Esophagus squamous epithelium (tissue), 5 donors: ENCODE results near the gene ANTXR2. TPM values are rescaled to one million over a fixed set of nuclear protein-coding genes. Genes with fewer than 3 reads are reported as not detected.
"Not testable (repeated sequence)": the region's sequence is repeated elsewhere in the genome, so short reads cannot be mapped to it uniquely, and the experiment has no call there.

Source experiments
- DNase-seq: peaks from one replicate; lab custom pipeline; 2025; lab: John Stamatoyannopoulos, UW
- H3K27ac ChIP-seq, 4 donors: fragments of 200-600 bp; sonication (generic); one replicate each; pipeline ENCODE4 v1.5.1; 2016 to 2019; ENCODE audit warnings: mild to moderate bottlenecking in 1 of 4
- H3K27me3 ChIP-seq, 4 donors: fragments of 200-600 bp; sonication (generic); 1 replicate in 3 of 4; 2 replicates in 1 of 4; pipeline versions ENCODE4 v1.5.1 to v1.6.0; 2017 to 2021; ENCODE audit warnings: antibody characterized with exemption in 1 of 4
- H3K36me3 ChIP-seq, 3 donors: fragments of 200-600 bp; sonication (generic); one replicate each; pipeline ENCODE4 v1.5.1; 2016 to 2019
- H3K4me1 ChIP-seq, 3 donors: fragments of 200-600 bp; sonication (generic); one replicate each; pipeline ENCODE4 v1.5.1; 2017 to 2019
- H3K4me3 ChIP-seq, 4 donors: fragments of 200-600 bp; sonication (generic); 1 replicate in 3 of 4; 2 replicates in 1 of 4; pipeline ENCODE4 v1.5.1; 2016 to 2019; ENCODE audit warnings: mild to moderate bottlenecking in 2 of 4, moderate library complexity in 1 of 4
- H3K9me3 ChIP-seq, 3 donors: fragments of 200-600 bp; sonication (generic); one replicate each; pipeline ENCODE4 v1.5.1; 2016 to 2019
- POLR2A ChIP-seq, 4 donors: fragments of 450-650 bp; IDR thresholded peaks; one replicate each; pipeline ENCODE4 v1.6.1; 2017; ENCODE audit warnings: antibody characterized with exemption in 4 of 4, mild to moderate bottlenecking in 4 of 4, moderate library complexity in 3 of 4
- WGBS, 2 donors: methylation state at CpG; one replicate each; pipeline ENCODE4 v1.1.5; 2018; 5-methylcytosine and 5-hydroxymethylcytosine counted together
- intact Hi-C: fragments of 100-400 bp; cut with DNase I; formaldehyde crosslinking; loops from one replicate; pipeline ENCODE4 v1.15.0; 2022
- total RNA-seq, 4 donors: library from RNA; depleted of rRNA; stranded (reverse); fragments of >200 nt; gene quantifications; one replicate each; pipeline ENCODE4 v1.1.0, GENCODE V29; 2016
- TF ChIP-seq, protein P1 (sequence below), 6 experiments: fragments of 450-650 bp in 4 of 6; fragments of 200-600 bp in 2 of 6; sonication (generic) in 2 of 6; IDR thresholded peaks; one replicate each; pipeline ENCODE4 v1.5.1; 2016 to 2019; ENCODE audit warnings: antibody characterized with exemption in 6 of 6, mild to moderate bottlenecking in 4 of 6, moderate library complexity in 4 of 6
- donor health status: DM: yes; HTN: yes; CAD: no.

The ANTXR2 gene
- total RNA-seq, 4 donors from 2014 or later = 1.6 to 60.3 (median 21.5) TPM

DNA sequence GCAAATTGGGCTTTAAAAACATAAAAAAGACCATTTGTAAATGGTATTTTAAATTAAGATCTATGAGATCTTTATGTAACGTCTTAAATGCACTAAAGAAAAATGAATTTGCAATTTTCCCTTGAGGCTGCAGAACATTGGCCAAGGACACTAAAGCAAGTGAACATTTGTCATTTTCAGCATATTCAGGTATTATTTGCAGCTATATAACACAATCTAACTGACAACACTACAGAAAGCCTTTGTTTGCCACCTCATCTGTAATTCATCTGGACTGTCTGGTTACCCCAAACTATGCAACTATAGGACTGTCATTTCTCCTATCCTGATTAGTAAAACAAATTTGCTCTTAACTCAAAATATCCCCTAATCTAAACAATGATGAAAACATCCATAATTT, 74.8 kb downstream of the ANTXR2 start:
- no peak overlapping the region for H3K4me3 ChIP-seq
- no peaks in the 10 kb centered on the region for H3K36me3 ChIP-seq
- no peak for TF ChIP-seq POLR2A (IDR thresholded peaks at IDR 0.05)
- H3K27me3 ChIP-seq = no peaks in the 10 kb centered on the region
- peaks cover 0 to 10% (median 0%) of the 10 kb centered on the region in 3 donors for H3K4me1 ChIP-seq
- no peaks in the 10 kb centered on the region for H3K9me3 ChIP-seq
- 60 to 73% methylated on average over 1 of the region's 1 CpG for WGBS, 2 donors
- no peak for DNase-seq
- intact Hi-C loops = no loop called here
- H3K27ac ChIP-seq = no peak overlapping the region

DNA sequence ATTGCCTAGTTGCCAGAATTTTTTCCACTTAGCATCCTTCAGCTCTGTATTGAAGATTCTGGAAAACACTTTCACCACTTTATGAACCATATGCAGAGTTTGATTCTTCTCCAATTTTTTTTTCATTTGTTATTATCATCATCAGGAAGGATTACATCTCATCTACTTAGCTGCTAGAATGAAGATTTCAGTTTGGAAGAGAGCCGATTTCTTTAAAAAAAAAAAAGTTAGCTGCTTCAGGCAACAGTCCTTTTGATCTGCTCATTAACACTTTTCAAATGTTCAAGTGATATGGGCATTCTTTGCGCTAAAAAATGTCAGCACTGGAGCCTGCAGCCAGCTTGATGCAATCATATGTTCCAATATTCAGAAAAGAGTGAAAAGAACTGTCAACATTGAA, 76.2 kb downstream of the ANTXR2 start:
- Histone ChIP-seq H3K9me3 (no peaks in the 10 kb centered on the region), H3K27ac (no peak overlapping the region), H3K4me3 (no peak overlapping the region), H3K4me1 (peaks cover 0 to 10% (median 0%) of the 10 kb centered on the region in 3 donors), H3K36me3 (no peaks in the 10 kb centered on the region), H3K27me3 (no peaks in the 10 kb centered on the region)
- TF ChIP-seq, protein P1, sequence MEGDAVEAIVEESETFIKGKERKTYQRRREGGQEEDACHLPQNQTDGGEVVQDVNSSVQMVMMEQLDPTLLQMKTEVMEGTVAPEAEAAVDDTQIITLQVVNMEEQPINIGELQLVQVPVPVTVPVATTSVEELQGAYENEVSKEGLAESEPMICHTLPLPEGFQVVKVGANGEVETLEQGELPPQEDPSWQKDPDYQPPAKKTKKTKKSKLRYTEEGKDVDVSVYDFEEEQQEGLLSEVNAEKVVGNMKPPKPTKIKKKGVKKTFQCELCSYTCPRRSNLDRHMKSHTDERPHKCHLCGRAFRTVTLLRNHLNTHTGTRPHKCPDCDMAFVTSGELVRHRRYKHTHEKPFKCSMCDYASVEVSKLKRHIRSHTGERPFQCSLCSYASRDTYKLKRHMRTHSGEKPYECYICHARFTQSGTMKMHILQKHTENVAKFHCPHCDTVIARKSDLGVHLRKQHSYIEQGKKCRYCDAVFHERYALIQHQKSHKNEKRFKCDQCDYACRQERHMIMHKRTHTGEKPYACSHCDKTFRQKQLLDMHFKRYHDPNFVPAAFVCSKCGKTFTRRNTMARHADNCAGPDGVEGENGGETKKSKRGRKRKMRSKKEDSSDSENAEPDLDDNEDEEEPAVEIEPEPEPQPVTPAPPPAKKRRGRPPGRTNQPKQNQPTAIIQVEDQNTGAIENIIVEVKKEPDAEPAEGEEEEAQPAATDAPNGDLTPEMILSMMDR (IDR thresholded peaks at IDR 0.05) = no peak
- TF ChIP-seq POLR2A (IDR thresholded peaks at IDR 0.05) = no peak
- no peak for DNase-seq
- intact Hi-C loops = no loop called here
- WGBS, 2 donors = 33 to 48% methylated on average over 2 of the region's 2 CpGs

DNA sequence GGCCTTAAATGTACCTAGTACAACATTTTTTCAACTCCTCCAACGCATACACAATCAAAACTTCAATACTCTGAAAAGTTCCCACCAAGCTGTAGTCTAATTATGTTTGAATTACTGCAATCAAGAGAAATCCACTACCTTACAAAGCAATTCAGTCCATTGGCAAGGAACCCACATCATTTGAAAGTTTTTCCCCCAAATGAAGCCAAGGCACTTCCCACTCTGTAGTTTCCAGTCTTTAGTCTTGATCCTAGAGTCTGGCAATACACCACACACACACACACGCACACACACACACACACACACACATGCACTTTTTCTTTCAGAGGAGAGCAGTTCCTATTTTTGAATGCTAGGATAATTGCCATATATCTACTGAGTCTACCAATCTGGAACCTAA, 79.6 kb downstream of the ANTXR2 start:
- Histone ChIP-seq H3K9me3 (no peaks in the 10 kb centered on the region), H3K27ac (no peak overlapping the region), H3K4me1 (peaks cover 0 to 10% (median 0%) of the 10 kb centered on the region in 3 donors), H3K4me3 (no peak overlapping the region), H3K27me3 (no peaks in the 10 kb centered on the region), H3K36me3 (no peaks in the 10 kb centered on the region)
- TF ChIP-seq, protein P1 (IDR thresholded peaks at IDR 0.05) = no peak
- TF ChIP-seq POLR2A (IDR thresholded peaks at IDR 0.05) = no peak
- no peak for DNase-seq
- intact Hi-C loops = no loop called here
- 64 to 68% methylated on average over 2 of the region's 2 CpGs for WGBS, 2 donors

DNA sequence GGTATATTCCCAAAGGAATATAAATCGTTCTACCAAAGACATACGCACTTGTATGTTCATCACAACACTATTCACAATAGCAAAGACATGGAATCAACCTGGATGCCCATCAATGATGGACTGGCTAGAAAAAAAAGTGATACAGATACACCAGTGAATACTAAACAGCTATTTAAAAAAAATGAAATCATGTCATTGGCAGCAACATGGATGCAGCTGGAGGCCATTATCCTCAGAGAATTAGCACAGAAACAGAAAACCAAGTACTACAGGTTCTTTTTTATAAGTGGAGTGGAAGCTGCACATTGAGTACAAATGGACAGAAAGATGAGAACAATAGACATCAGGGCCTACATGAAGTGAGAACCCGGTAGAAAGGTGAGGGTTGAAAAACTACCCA, 81.4 kb downstream of the ANTXR2 start:
- no peaks in the 10 kb centered on the region for H3K36me3 ChIP-seq
- TF ChIP-seq, protein P1 (IDR thresholded peaks at IDR 0.05) = no peak
- no peak for TF ChIP-seq POLR2A (IDR thresholded peaks at IDR 0.05)
- H3K27ac ChIP-seq = no peak overlapping the region
- no peaks in the 10 kb centered on the region for H3K27me3 ChIP-seq
- intact Hi-C loops = no loop called here
- 91 to 93% methylated on average over 3 of the region's 3 CpGs for WGBS, 2 donors
- H3K4me1 ChIP-seq = peaks cover 0 to 3% (median 0%) of the 10 kb centered on the region in 3 donors
- no peak overlapping the region for H3K4me3 ChIP-seq
- no peak for DNase-seq
- no peaks in the 10 kb centered on the region for H3K9me3 ChIP-seq

DNA sequence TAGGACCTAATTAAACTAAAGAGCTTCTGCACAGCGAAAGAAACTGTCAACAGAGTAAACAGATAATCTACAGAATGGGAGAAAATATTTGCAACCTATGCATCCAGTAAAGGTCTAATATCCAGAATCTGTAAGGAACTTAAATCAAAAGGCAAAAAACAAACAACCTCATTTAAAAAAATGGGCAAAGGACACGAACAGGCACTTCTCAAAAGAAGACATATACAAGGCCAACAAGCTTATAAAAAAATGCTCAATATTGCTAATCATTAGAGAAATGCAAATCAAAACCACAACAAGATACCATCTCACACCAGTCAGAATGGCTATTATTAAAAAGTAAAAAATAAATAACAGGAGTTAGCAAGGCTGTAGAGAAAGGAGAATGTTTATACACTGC, 81.9 kb downstream of the ANTXR2 start:
- H3K27ac ChIP-seq = not testable (repeated sequence)
- WGBS, 2 donors = 83 to 90% methylated on average over 2 of the region's 2 CpGs

DNA sequence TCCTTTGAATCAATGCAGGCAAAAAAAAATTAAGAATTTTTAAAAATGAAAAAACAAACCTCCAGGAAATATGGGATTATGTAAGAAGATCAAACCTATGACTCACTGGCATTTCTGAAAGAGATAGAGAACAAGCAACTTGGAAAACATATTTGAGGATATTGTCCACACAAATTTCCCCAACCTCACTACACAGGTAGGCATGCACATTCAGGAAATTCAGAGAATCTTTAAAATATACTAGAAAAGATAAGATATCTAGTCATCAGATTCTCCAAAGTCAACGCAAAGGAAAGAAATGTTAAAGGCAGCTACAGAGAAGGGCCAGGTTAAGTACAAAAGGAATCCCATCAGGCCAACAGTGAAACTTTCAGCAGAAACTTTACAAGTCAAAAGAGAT, 85.6 kb downstream of the ANTXR2 start:
- Histone ChIP-seq H3K9me3 (no peaks in the 10 kb centered on the region), H3K36me3 (peaks cover 0 to 4% (median 0%) of the 10 kb centered on the region in 3 donors), H3K4me1 (no peaks in the 10 kb centered on the region), H3K27ac (no peak overlapping the region), H3K27me3 (no peaks in the 10 kb centered on the region), H3K4me3 (no peak overlapping the region)
- WGBS, 2 donors = 83 to 94% methylated on average over 1 of the region's 1 CpG
- intact Hi-C loops = no loop called here
- TF ChIP-seq, protein P1 (IDR thresholded peaks at IDR 0.05) = no peak
- TF ChIP-seq POLR2A (IDR thresholded peaks at IDR 0.05) = no peak
- DNase-seq = no peak

More for the DNA sequence above, 81.9 kb downstream of the ANTXR2 start:
- DNase-seq, H3K27me3 ChIP-seq, H3K36me3 ChIP-seq, H3K4me3 ChIP-seq, intact Hi-C loops, H3K9me3 ChIP-seq, H3K4me1 ChIP-seq: not testable (repeated sequence)
